ENCODE results near the gene TXNRD1.

GRCh38 chr12:104323899-104324298 lies 108.3 kb downstream of the TXNRD1 start:
- TF ChIP-seq, protein P1, sequence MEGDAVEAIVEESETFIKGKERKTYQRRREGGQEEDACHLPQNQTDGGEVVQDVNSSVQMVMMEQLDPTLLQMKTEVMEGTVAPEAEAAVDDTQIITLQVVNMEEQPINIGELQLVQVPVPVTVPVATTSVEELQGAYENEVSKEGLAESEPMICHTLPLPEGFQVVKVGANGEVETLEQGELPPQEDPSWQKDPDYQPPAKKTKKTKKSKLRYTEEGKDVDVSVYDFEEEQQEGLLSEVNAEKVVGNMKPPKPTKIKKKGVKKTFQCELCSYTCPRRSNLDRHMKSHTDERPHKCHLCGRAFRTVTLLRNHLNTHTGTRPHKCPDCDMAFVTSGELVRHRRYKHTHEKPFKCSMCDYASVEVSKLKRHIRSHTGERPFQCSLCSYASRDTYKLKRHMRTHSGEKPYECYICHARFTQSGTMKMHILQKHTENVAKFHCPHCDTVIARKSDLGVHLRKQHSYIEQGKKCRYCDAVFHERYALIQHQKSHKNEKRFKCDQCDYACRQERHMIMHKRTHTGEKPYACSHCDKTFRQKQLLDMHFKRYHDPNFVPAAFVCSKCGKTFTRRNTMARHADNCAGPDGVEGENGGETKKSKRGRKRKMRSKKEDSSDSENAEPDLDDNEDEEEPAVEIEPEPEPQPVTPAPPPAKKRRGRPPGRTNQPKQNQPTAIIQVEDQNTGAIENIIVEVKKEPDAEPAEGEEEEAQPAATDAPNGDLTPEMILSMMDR (IDR thresholded peaks at IDR 0.05; ENCODE audit: low read depth, low read length, missing input control), result no peak
- TF ChIP-seq GABPA (IDR thresholded peaks at IDR 0.05 in 1 of 2, conservative IDR thresholded peaks at IDR 0.05 in 1 of 2) (no peak), TAF1 (conservative IDR thresholded peaks at IDR 0.05) (no peak), RAD21 (IDR thresholded peaks at IDR 0.05) (no peak), EGR1 (IDR thresholded peaks at IDR 0.05; ENCODE audit: low read depth in 2 of 2) (no peak), ATF3 (IDR thresholded peaks at IDR 0.05) (no peak), RXRA (IDR thresholded peaks at IDR 0.05) (no peak), SP1 (IDR thresholded peaks at IDR 0.05) (no peak)
- TF ChIP-seq, protein P2, sequence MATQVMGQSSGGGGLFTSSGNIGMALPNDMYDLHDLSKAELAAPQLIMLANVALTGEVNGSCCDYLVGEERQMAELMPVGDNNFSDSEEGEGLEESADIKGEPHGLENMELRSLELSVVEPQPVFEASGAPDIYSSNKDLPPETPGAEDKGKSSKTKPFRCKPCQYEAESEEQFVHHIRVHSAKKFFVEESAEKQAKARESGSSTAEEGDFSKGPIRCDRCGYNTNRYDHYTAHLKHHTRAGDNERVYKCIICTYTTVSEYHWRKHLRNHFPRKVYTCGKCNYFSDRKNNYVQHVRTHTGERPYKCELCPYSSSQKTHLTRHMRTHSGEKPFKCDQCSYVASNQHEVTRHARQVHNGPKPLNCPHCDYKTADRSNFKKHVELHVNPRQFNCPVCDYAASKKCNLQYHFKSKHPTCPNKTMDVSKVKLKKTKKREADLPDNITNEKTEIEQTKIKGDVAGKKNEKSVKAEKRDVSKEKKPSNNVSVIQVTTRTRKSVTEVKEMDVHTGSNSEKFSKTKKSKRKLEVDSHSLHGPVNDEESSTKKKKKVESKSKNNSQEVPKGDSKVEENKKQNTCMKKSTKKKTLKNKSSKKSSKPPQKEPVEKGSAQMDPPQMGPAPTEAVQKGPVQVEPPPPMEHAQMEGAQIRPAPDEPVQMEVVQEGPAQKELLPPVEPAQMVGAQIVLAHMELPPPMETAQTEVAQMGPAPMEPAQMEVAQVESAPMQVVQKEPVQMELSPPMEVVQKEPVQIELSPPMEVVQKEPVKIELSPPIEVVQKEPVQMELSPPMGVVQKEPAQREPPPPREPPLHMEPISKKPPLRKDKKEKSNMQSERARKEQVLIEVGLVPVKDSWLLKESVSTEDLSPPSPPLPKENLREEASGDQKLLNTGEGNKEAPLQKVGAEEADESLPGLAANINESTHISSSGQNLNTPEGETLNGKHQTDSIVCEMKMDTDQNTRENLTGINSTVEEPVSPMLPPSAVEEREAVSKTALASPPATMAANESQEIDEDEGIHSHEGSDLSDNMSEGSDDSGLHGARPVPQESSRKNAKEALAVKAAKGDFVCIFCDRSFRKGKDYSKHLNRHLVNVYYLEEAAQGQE (IDR thresholded peaks at IDR 0.05), result no peak
- TF ChIP-seq, protein P3, sequence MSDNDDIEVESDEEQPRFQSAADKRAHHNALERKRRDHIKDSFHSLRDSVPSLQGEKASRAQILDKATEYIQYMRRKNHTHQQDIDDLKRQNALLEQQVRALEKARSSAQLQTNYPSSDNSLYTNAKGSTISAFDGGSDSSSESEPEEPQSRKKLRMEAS (IDR thresholded peaks at IDR 0.05), result no peak
